GM21381 (cell line): ENCODE measurements around the gene RPS15.
A peak's percentile ranks its signal among the peaks of the same experiment; 100 is the strongest.

ENCODE experiments used
- ATAC-seq: cut with Tn5 transposase; IDR thresholded peaks from one replicate; pipeline ENCODE4 v1.9.1; 2021; ENCODE audit warnings: mild to moderate bottlenecking, moderate library complexity; ENCODE audit not compliant: unreplicated experiment

RPS15 gene

GRCh38 chr19:1438035-1438932 lies at the start of gene RPS15:
TSS of gene RPS15 (plus strand) at chr19:1438396. CDS start at chr19:1438426, 30 bp downstream.
- ATAC-seq, result peak; percentile 81

- no peak for ATAC-seq
Measured at GRCh38 chr19:1388637-1389026, 49.6 kb upstream of the RPS15 start.

DNA sequence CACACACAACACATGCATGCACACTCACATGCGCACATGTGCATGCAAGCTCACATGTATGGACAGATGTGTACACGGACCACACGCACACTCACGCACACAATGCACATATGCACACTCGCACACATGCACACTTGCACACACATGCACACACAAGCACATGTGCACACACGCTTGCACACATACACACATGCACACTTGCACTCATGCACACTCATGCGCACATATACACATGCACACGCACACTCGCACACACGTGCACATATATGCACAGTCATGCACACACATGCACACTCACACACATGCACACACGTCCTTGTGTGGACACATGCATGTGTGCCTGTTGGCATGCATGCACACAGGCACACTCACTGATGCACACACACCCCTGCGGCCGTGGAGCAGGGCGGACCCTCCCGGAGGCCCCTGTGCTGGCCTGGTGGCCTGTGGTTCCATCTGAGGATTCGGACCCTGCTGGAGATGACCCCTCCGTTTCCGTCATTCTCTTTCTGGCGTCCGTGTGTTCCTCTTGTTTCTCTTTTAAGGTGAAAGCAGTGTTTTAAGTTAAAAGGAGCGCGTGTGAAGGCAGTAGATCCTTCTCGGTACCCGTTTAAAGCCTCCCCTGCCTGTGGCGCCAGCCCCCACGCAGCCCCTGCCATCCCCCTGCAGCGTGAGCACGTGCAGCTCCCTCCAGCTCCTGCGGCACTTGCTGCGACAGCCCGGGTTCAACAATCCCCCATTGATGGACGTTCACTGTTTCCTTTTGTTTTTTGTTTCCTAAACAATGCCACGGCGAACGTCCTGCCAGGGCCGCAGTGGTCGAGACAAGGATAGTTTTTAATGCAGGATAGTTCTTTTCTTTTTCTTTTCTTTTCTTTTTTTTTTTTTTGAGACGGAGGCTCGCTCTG lies 48.9 kb upstream of the RPS15 start:
- ATAC-seq, result no peak

GRCh38 chr19:1390890-1391423 lies 47.2 kb upstream of the RPS15 start:
- ATAC-seq, result no peak

GRCh38 chr19:1392407-1392806 lies 45.8 kb upstream of the RPS15 start:
- no peak for ATAC-seq

GRCh38 chr19:1392939-1393530 lies 45.2 kb upstream of the RPS15 start:
- no peak for ATAC-seq

DNA sequence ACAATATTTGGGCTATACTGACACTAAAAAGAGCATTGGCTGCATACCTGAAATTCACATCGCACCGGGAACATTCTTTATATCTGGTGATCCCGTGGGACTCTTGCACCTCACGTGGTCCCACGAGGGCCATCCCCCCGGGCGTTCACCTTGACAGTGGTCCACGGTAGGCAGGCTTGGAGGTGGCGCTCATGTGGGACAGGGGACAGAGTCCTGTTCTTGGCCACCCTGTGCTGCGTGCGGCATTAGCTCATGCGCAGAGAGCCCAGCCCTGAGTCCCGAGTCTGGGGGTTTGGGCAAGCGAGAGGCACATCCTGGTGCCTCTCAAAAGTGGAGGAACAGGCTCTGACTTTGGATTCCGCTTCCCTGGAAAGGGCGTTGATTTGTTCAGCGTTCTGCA lies 44.4 kb upstream of the RPS15 start:
- ATAC-seq, result no peak

- no peak for ATAC-seq
Measured at GRCh38 chr19:1394252-1395193, 43.7 kb upstream of the RPS15 start.

- no peak for ATAC-seq
Measured at GRCh38 chr19:1395194-1396018, 42.8 kb upstream of the RPS15 start.

DNA sequence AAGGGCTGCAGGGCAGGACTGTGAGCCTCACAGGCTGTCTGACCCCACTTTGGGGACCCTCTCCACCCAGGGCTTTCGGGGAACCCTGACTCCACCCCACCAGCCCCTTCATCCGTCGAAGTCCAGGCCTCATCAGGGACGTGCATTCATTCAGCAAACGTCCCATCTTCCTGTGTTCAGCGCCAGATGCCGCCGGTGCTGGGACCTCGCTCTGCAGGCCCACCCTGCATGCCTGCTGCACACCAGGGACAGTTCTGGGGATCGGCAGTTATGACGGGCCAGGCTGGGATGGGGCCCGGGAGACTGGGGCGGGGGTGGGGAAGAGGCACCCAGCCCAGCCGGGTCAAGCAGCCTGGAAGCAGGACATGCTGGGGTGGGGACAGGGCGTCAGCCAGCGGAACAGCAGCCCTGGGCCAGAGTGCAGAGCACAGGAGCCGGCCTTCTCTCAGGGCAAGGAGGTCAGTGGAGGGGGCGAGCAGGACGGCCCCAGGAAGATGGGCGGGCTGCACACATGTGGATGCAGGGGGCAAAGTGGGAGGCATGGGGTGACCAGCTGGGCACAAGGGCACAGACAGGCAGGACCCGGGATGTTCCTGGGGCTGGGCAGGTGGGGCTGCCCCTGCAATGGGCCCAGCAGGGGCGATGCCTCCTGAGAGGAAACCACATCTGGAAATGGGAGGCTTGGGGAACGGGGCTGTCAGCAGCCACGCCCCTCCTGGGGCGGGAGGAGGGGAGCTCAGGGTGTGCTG lies 42.0 kb upstream of the RPS15 start:
- no peak for ATAC-seq

DNA sequence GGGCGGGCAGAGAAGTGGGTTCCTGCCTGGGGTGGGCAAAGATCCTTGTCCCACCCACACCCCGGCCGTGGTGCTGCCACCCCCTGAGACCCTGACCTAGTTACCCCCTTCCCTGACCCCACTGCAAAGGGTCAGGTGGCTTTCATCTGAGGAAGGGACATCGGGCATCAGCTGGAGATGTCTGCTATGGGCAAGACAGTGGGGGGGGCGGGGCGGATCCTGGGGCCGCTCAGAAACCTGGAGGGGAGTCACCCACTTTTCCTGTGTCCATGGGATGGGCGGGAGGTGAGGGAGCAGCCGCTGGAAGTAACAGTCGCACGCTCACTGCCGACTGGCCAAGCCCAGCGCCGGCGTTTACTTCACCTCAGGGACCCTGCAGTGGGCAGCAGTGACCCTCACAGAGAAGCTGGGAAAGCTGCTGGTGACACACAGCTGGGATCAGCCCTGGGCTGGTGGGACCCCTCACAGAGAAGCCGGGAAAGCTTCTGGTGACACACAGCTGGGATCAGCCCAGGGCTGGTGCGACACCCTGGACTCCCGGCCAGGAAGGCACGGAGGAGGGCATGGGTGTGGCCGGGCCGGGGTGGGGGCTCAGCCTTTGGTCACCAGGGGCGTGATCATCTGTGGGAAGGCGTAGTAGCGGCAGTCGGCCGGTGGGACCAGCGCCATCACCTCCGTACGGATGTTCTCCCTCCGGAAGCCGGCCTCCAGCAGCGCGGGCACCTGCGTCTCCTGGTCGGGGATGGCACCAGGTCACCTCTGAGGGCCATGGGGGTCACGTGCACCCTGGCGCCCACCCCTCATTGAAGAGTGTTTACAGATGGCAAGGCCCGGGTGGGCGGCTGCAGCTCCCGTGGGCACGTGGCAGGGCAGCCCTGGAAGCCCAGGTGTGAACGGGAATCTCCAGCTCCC lies 41.2 kb upstream of the RPS15 start:
- no peak for ATAC-seq

DNA sequence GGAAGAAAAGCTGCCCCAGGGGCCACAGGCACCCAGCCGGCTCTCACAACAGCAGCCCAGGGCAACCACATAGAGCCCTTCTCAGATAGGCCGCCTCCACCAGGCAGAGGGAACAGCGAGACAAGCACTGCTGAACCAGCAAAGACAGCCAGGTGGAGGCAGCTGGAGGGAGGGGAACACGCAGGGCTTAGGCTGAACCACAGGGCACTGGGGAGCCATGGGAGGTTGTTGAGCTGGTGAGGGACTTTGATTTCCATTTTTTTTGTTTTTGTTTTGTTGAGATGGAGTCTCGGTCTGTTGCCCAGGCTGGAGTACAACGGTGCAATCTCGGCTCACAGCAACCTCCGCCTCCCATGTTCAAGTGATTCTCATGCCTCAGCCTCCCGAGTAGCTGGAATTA lies 40.4 kb upstream of the RPS15 start:
- no peak for ATAC-seq

DNA sequence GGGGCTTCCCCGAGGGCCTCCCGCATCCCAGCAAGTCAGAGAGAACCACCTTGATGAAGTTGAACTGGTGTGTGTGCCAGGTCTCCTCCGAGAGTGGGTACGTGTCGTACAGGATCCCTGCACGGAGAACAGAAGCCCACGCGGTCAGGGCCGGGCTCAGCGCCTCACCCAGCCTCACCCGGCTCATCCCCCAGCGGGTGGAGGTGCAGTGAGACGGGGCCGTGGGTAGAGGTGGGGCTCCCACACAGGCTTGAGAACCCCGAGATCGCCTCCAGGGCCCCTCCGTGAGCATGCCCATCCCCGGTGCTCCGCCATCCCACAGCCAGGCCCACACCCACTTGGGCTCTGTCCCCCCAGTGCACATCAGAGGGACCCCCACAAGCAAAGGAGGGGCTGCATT lies 39.1 kb upstream of the RPS15 start:
- ATAC-seq, result no peak

- ATAC-seq, result no peak
Measured at GRCh38 chr19:1399745-1400144, 38.5 kb upstream of the RPS15 start.

GRCh38 chr19:1400281-1401137 lies 37.7 kb upstream of the RPS15 start:
- no peak for ATAC-seq

GRCh38 chr19:1401138-1401888 lies 36.9 kb upstream of the RPS15 start, which contains the start of gene GAMT:
TSS of gene GAMT (minus strand) at chr19:1401542. CDS start at chr19:1401476, 66 bp downstream.
- no peak for ATAC-seq
